Esophagus muscularis mucosa (tissue), 4 donors: ENCODE measurements around the gene ANKS1B.

Experiments
- EP300 ChIP-seq: sonication (generic); formaldehyde crosslinking; IDR thresholded peaks from one replicate; pipeline ENCODE4 v1.6.1; 2017; ENCODE audit warnings: antibody characterized with exemption
- POLR2A ChIP-seq: fragments of 450-650 bp; IDR thresholded peaks from one replicate; pipeline ENCODE4 v1.6.1; 2017; ENCODE audit warnings: antibody characterized with exemption, moderate library complexity, mild to moderate bottlenecking, low read depth
- POLR2AphosphoS5 ChIP-seq, 2 donors: sonication (generic); formaldehyde crosslinking; IDR thresholded peaks; one replicate each; pipeline ENCODE4 v1.6.1; 2017; ENCODE audit warnings: antibody characterized with exemption in 2 of 2
- TF ChIP-seq, protein P1 (sequence below), 3 experiments: fragments of 200-600 bp in 2 of 3; fragments of 450-650 bp in 1 of 3; sonication (generic) in 2 of 3; IDR thresholded peaks; one replicate each; pipeline ENCODE4 v1.5.1; 2017 to 2019; ENCODE audit warnings: antibody characterized with exemption in 3 of 3, mild to moderate bottlenecking in 2 of 3, moderate library complexity in 1 of 3

DNA sequence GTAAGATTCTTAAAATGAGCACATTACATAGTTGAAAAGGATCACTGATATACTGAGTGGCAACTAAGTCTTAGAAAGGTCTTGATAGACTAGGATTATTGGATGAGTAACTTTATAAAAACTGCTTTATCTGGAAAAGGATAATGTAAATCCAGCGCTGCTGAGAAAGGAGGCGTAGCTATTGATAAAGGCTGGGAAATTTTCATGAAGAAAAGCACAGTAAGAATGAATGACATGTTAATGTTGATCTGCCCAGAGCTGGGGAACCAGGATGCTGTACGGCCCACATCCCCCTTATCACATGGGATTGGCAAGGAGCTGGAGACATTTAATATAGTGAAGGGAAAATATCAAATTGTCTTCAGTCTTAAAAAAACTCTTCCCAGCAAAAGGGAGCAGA, 1165.7 kb downstream of the ANKS1B start:
- TF ChIP-seq, protein P1, sequence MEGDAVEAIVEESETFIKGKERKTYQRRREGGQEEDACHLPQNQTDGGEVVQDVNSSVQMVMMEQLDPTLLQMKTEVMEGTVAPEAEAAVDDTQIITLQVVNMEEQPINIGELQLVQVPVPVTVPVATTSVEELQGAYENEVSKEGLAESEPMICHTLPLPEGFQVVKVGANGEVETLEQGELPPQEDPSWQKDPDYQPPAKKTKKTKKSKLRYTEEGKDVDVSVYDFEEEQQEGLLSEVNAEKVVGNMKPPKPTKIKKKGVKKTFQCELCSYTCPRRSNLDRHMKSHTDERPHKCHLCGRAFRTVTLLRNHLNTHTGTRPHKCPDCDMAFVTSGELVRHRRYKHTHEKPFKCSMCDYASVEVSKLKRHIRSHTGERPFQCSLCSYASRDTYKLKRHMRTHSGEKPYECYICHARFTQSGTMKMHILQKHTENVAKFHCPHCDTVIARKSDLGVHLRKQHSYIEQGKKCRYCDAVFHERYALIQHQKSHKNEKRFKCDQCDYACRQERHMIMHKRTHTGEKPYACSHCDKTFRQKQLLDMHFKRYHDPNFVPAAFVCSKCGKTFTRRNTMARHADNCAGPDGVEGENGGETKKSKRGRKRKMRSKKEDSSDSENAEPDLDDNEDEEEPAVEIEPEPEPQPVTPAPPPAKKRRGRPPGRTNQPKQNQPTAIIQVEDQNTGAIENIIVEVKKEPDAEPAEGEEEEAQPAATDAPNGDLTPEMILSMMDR (IDR thresholded peaks at IDR 0.05), result no peak
- no peak for TF ChIP-seq POLR2AphosphoS5 (IDR thresholded peaks at IDR 0.05)
- no peak for TF ChIP-seq POLR2A
- TF ChIP-seq EP300, result no peak
